Measurements from ENCODE around the gene KCNH4. TPM values are rescaled to one million over a fixed set of nuclear protein-coding genes. Genes with fewer than 3 reads are reported as not detected.

The KCNH4 gene
- polyA plus RNA-seq, 1 donor: 0.10 TPM

- no peak for DNase-seq
Measured at GRCh38 chr17:42135664-42136653, 45.0 kb downstream of the KCNH4 start.

GRCh38 chr17:42135151-42135550 lies 45.8 kb downstream of the KCNH4 start:
- no peak for DNase-seq

GRCh38 chr17:42133461-42134041 lies 47.4 kb downstream of the KCNH4 start:
- DNase-seq: no peak

GRCh38 chr17:42132941-42133340 lies 48.0 kb downstream of the KCNH4 start:
- DNase-seq: no peak

GRCh38 chr17:42131981-42132432 lies 48.9 kb downstream of the KCNH4 start:
- no peak for DNase-seq

GRCh38 chr17:42131232-42131631 lies 49.7 kb downstream of the KCNH4 start:
- no peak for DNase-seq

- no peak for DNase-seq
Measured at GRCh38 chr17:42130310-42130936, 50.5 kb downstream of the KCNH4 start.

GRCh38 chr17:42129109-42129837 lies 51.7 kb downstream of the KCNH4 start:
- no peak for DNase-seq

- no peak for DNase-seq
Measured at GRCh38 chr17:42127414-42127813, 53.5 kb downstream of the KCNH4 start.

GRCh38 chr17:42126836-42127235 lies 54.1 kb downstream of the KCNH4 start:
- no peak for DNase-seq

- no peak for DNase-seq
Measured at GRCh38 chr17:42125565-42125964, 55.4 kb downstream of the KCNH4 start.

GRCh38 chr17:42124256-42124655 lies 56.7 kb downstream of the KCNH4 start:
- DNase-seq: no peak

- peak; percentile 56 for DNase-seq
Measured at GRCh38 chr17:42122371-42123303, 58.3 kb downstream of the KCNH4 start, which contains the start of gene HSPB9. Gene HSPB9, plus strand, starts transcription at chr17:42122804. Its CDS starts 47 bp downstream, at chr17:42122851.

- DNase-seq: peak; percentile 91
Measured at GRCh38 chr17:42120770-42121769, 59.9 kb downstream of the KCNH4 start, which contains the start of gene KAT2A. Gene KAT2A, minus strand, starts transcription at chr17:42121367. Its CDS starts 63 bp downstream, at chr17:42121304.

GRCh38 chr17:42120161-42120769 lies 60.7 kb downstream of the KCNH4 start:
- no peak for DNase-seq

- no peak for DNase-seq
Measured at GRCh38 chr17:42119301-42119700, 61.6 kb downstream of the KCNH4 start.

GRCh38 chr17:42118545-42118944 lies 62.4 kb downstream of the KCNH4 start:
- DNase-seq: no peak

GRCh38 chr17:42118126-42118510 lies 62.8 kb downstream of the KCNH4 start:
- no peak for DNase-seq

- no peak for DNase-seq
Measured at GRCh38 chr17:42117397-42118125, 63.4 kb downstream of the KCNH4 start.
